G401.6 (cell line): Measurements from ENCODE around the gene SGIP1.
"Not testable (repeated sequence)": the region's sequence is repeated elsewhere in the genome, so short reads cannot be mapped to it uniquely, and the experiment has no call there.

Source experiments
- FAIRE-seq: peaks from 2 replicates; lab custom pipeline; 2012; peaks lifted over from hg19 to GRCh38; lab: Jason Lieb, UNC

The SGIP1 gene

DNA sequence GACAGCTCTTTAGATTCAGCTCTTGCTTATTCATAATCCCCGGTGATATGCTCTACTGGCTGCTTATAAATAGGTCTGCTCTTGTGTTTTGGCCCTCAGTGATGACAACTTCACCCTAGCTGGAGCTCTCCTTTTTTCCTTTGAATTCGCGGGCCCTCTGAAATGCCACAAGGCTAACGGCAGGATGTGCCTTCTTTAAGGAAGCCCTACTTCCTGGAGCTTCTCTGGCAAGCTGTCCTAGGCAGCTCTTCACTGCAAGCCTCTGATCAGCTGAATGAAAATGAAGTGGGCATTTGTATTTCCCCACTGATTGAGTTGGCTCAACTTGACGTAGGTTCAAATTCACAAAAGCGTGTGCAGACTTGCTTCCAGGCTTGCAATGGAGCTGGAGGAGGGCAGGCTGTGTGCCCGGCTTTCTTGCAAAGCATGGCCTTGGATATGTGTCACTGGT, 22.2 kb downstream of the SGIP1 start:
- no peak for FAIRE-seq

DNA sequence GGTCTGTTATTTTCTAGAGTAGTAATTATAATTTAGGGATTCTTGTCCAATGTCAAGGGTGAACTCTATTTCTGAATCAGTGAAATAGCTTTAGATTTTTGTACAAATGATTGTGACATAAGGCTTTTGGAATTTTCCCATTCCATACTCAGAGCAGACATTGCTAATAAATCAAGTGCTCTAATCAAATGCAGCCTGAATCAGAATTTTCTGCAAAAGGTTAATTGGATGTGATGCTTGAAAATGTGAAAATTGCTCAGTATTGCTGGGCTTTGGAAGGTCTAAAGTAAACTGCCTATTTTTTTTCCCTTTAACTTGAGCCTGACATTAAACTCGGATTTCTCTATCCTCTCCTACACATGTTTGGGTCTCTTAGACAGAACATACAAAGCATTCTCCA, 23.2 kb downstream of the SGIP1 start:
- no peak for FAIRE-seq

DNA sequence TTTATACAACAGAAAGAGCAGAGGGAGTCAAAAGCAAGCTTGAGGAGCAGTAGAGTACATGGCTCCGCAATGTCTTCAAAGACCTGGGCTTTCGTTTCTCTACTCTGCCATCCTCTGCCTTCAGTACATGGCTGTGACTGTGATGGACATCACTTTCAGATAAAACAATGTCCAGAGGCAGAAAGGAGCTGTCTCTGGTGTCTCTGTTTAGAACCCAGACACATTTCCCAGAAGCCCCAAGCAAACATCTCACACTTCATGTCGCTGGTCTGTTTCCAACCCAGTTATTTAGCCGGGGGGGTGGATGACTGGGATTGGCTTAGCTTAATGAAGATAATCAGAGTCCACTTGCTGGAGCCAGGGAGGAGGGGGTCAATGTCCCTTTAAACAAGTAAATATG, 25.6 kb downstream of the SGIP1 start:
- no peak for FAIRE-seq

DNA sequence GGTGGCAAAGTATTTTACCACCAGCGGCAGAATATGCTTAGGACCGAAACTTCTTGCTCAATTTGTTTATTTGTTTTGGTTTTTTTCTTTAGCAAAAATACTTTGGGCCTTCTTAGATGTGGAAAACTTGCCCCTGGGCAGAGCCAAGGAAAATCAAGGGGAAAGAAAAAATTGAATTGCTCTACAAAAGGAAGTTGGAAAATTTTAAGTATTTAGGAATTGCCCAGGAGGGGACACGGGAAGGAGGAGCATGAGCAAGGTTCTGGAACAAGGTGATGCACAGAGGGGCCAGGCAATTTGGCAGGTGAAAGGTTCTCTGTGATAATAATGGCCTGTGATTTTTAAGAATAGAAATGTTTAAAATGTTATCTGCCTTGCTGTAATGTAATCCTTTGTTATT, 28.6 kb downstream of the SGIP1 start:
- no peak for FAIRE-seq

DNA sequence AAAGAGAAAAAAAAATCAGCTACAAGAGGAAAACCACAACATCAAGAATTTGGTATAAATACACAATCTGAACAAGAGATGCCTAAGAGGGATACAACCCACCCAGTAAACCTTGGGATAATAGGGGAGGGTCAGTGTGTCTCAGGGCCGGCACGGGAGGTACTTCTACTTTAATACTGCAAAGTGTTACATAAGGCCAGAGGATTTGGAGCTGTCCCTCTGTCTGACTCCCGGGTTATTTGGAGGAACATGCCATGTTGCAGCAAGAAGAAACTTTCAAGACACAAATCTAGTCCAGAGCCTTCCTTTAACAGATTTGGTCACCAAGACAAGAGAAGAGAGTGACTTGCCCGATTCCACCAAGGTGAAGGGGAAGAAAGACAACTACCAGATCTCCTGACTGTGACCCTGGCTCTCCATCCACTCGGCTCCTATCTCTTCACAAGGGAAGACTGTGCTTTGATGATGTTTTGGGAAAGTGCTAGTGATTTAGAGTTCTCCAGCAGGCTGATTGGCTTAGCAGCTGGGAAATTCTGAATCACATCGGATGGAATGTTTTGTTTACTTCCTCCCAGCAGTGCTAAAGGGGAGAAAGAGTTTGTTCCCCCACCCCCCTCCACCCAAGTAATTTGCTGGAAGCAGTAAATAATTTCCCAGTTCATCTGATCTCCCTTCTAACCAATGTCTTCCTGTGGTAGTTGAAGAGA, 29.3 kb downstream of the SGIP1 start:
- FAIRE-seq = no peak

DNA sequence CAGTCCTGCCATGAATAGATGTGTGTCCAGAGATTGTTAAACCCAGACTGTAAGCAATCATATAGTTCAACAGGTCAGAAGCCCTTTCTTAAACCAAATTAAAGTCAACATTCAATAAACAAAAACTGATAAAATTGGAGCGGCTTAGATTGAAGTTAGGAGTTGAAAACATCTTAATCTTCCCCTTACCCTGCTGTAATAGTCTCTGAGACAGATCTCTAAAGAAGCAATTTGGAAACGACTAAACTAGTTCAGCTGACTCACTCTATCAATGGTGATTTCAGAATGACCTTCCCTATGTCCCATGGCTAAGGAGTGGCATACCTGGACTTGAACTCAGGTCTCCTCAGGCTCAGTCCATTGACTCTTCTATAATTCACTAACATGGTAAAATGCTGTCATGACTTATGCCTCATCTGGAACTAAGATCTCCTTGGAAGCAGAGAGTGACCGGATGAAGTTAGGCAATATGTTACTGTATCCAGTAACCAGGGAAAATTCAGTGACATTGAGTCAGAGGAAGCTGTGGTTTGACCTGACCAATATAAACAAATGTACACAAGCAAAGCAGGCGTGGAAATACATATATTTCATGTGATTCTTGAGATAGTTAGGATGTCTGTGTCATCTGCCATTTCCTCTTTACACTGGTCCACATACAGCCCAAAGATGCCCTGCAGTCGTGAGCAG, 30.1 kb downstream of the SGIP1 start:
- no peak for FAIRE-seq

DNA sequence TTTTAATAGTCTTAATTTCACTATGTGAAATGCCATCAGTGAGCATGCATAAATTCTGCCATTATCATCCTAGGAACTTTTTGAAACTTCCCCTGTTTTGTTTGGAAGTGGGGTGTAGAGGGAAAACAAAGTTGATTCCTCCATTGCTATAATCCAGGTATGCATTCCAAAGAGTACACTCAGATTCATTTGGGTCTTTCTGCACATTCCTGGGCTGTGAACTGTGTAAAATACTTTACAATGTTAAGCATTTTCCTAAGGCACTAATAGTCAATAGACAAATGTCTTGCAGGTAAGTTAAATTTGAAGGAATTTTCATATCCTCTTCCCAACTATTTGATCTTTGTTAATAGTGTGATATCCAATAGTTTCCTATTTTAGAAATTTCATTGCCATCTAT, 36.2 kb downstream of the SGIP1 start:
- no peak for FAIRE-seq

DNA sequence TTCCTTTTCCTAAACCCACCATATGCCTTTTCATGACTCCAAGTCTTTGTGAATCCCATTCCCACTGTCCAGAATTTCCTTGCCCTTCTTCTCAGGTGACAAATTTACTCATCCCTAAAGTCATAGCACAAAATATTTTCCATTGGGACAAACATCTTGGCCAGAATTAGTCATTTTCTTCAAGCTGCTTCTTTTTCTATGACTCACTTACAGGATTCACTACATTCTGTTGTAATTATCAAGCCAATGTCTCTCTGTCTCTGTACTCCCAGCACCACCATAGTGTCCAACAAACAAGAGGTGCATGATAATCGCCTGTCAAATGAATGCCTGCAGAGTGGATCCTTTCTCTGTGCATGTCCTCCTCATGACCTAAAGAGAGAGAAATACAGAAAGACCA, 37.8 kb downstream of the SGIP1 start:
- FAIRE-seq = no peak

DNA sequence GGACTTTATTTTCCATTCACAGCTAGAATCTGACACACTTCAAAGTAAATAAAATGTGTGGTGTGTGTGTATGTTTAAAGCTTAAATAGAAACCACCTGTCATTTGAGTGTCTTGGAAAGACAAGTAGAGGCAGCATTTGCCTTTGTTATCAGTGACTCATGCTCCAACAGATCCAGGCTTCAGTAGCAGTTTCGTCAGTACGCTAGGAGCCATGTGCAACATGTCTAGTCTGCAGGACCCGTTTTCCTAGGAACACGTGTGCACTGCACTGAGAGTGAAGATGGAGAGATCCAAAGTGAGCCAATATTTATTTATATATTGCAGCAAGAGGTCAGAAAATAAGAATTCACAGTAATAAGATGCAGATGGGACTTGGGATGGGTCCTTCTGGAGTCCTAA, 41.8 kb downstream of the SGIP1 start:
- FAIRE-seq = no peak

DNA sequence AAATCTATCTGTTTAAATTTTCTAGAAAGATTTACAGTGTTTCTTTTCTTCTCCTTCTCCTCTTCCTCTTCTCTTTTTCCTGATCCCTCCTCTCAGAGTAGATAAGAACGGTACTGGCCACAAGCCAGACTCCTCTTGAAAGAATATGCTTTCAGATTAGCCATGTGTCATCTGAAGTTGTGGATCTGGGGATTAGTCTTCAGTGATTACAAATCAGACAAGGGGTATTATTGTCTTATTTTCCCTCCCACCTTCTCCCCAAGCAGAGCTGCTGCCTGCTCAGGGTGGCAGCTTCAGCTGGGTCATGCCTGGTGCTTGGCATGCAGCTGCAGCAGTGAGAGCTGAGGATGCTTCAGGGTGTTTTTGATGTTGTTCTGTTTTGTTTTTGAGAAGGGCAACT, 42.7 kb downstream of the SGIP1 start:
- FAIRE-seq = no peak

DNA sequence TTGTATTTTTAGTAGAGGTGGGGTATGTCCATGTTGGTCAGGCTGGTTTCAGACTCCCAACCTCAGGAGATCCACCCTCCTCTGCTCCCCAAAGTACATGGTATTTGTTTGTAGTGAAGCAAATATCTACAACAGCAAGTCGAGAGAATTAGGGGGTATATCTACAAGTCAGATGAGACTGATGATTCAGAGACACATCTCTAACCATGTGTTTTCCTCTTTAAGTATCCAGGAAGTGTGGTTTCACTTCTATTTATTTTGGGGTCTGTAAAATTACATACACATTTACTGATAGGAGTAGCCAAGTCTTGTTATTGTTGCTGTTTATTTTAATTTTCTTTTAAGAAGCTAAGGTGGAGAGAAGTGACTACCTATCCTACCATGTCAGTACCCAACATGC, 44.9 kb downstream of the SGIP1 start:
- FAIRE-seq = no peak

DNA sequence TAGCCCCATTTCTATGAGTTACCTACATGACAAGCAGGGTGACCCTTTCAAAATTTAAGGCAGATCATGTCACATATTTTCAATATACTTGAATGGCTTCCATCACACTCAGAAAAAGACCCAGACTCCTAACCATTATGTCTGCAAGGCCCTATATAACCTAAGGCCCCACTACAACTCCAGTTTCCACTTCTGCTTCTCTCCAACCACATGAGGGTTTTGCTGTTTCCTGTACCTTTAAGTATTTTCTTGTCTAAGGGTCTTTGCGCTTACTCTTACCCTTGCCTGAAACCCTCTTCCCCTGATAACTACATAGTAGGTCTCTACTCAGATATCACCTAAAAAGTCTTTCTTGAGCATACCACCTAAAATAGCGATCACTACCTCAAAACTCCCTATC, 46.1 kb downstream of the SGIP1 start:
- FAIRE-seq = no peak

DNA sequence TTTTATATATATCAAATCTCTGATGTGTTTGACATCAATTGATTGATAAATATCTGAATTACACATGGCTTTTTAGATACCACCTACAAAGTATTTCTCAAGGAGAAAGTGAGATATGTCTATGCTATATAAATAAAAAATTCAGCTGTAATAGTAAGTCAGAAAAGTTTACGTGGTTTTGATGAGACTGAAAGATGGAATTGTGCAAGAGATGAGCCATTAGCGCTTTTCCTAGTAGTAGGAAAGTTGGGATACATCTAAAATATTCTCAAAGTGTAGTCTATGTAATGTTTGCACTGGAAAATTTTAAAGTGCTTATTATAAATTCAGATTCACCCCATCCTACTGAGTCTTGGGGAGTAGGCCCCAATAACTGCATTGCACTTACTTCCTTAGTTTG, 49.1 kb downstream of the SGIP1 start:
- no peak for FAIRE-seq

DNA sequence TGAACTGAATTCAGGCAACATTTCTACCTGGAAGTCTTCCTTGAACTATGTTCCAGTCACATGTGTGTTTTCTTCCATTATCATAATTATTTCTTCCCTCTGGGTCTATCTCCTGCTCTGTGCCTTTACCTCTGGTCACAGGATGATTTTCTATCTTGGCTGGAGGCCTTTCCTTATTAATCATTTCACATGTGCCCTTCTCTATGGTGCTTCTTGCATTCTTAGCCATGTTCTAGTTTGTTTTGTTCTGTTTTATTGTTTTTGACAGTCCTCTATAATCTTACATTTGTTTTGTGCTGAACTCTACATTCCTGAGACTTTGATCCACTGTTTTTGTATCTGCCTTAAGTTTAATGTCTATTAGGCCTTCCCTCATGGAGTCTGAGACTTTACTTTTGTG, 51.0 kb downstream of the SGIP1 start:
- no peak for FAIRE-seq

DNA sequence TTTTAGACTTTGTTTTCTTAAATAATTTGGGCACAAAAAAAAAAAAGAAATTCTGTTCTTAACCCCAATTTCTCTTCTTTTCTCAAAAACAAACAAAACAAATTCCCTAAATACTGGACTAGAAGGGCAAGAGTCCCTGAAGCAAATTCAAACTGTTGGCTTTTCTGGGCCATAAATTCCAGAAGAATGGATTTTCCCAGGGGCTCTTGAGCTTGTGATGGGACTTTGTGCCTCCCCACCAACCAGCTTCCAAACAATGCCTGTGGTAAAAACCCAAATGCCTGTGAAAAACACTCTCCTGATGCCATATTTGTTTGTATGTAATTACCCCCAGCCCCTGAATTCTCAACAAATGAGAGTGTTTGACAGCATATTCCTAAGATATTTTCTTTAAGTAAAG, 55.4 kb downstream of the SGIP1 start:
- FAIRE-seq = no peak

DNA sequence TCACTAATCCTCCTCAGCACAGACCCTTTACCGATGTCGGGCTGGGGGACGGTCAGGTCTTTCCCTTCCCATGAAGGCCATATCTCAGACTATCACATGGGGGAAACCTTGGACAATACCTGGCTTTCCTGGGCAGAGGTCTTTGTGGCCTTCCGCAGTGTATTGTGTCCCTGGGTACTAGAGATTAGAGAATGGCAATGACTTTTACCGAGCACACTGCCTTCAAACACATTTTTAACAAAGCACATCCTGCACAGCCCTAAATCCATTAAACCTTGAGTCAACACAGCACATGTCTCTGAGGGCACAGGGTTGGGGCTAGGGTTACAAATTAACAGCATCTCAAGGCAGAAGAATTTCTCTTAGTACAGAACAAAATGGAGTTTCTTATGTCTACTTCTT, 58.2 kb downstream of the SGIP1 start:
- not testable (repeated sequence) for FAIRE-seq

DNA sequence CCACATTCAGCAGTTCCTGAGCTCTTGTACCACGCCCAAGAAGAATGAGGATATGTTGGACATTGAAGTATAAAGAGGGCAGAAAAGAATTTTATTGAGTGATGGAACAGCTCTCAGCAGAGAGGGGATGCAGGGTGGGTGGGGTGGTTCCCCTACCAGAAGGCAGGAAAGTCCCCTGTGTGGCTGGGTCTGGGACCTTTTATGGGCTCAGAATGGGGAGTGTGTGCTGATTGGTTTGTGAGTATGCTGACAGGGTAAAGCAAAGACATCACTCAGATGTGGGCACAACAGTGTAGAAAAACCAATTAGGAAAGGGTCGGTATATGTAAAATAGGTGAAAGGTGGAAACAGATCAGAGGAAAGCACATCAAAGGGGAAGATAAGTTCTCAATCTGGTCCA, 62.2 kb downstream of the SGIP1 start:
- no peak for FAIRE-seq

DNA sequence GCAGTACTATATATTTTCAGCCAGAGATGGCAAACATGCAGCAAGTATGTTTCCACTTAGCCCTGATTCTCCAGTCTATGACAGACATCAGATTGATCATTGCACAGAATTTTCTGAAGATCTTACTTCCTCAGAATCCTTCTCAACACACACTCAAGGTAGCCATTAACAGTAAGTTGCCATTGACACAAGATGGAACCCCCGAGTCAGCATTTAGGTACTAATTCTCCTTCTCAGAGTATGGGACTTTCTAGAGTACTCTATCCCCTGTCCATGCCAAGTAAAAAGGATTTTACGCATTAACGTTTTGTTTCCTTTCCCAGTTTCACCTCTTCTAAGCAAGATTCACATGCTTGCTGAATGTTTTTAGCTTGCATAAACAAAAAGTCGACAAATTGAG, 63.5 kb downstream of the SGIP1 start:
- FAIRE-seq = no peak

DNA sequence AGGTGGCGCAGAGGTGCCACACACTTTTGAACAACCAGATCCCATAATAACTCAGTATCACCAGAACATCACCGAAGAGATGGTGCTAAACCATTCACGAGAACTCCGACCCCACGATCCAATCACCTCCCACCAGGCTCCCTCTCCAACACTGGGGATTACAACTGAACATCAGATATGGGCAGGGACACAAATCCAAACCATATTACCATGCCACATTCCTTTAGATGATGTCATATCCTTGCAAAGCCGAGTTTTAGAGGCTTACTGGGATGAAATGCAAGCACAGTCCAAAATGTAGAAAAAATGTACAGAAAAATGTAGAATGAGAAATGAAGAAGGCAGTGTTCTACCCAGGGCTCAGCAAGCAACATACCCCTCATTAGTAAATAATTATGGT, 64.7 kb downstream of the SGIP1 start:
- no peak for FAIRE-seq

DNA sequence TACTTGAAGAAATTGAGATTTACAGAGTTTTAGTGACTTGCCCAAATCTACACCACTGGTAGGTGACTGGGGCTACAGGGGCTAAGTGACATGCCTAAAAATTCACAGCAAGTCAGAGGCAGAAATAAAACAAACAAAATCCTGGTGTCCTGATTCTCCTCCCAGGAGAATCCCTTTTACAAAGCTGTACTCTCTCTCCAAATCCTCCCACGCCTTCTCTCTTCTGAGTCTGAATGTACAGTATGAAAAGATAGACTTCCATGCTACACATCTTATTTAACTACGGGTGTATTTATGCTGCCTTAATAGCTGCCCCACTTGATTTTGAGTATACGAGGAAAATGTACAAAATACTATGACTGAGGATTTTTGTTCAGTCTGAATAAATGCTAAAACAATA, 65.4 kb downstream of the SGIP1 start:
- no peak for FAIRE-seq

DNA sequence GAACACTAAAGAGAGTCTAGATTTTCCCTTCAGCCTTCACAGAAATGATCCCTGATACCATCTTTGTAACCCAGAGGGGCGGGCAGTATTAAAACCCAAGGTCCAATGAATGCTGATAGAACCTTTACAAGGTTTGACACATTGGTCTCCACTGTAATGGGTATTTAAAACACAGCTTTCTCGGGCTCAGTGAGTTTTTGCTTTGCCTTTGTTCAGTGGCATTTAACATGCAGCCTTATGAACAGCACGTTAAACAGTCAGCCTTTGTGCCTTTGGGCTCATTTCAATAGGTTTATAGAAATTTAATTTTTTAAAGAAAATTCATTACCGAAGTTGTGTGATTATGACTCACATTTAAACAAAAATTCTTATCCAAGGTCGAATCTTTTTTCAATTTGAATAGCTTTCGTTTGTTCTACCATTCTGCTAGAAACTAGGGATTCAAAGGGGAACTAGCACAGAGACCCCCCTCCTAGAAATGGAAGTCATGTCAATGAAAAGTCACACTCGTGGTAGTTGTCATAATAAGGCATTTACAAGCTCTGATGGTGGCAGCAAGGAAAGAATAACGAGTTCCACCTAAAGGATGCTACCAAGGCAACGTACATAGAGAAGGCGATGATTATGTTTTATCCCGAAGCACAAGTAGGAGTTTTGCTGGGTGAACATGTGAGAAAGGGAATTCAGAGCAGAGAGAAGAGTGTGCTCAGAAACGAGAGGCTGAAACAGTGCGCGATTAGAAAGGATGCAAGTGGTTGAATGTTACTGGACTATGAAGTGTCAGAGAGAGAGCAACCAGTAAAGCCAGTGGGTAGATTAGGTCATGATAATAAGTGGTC, 66.2 kb downstream of the SGIP1 start:
- no peak for FAIRE-seq

DNA sequence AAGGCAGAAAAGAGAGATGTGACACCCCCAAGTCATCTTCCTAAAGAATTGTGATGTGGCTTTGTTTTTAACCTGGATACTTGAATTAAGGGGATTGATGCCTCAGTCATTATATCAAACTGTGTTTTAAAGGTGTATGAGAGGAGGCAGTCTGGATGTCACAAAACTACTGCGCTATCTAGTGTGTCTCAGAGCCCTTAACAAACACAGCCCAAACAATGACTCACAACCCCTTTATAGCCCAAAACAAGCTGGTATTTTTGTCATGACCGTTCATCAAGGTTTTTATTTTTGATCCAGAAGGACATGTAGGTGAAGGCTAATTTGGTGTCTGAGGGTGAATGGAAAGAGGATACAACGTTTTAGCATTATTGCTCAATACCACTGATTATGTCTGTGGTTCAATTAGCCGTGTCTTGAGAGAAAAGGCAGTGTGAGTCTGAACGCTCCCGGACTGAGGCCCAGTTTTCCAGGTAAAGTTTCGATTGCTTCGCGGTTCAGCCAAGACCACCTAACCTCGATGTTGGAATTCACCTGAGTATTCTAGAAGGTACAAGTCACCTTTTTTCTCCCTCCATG, 71.6 kb downstream of the SGIP1 start:
- no peak for FAIRE-seq
